Tibial artery (tissue), 4 donors: ENCODE data around the gene ETNK2.

Experiments
- DNase-seq, 2 donors: peaks; one replicate each; pipeline ENCODE4 v3.0.0-alpha.2; 2019
- H3K27ac ChIP-seq, 2 donors: fragments of 200-600 bp; sonication (generic) in 1 of 2; 1 replicate in 1 of 2; 2 replicates in 1 of 2; pipeline ENCODE4 v1.5.1; 2018 to 2019; ENCODE audit warnings: mild to moderate bottlenecking in 1 of 2
- H3K27me3 ChIP-seq, 2 donors: fragments of 200-600 bp; sonication (generic) in 1 of 2; one replicate each; pipeline versions ENCODE4 v1.5.1 to v1.6.0; 2016 to 2019
- H3K36me3 ChIP-seq, 3 donors: fragments of 200-600 bp; sonication (generic) in 2 of 3; one replicate each; pipeline ENCODE4 v1.5.1; 2016 to 2019; ENCODE audit warnings: mild to moderate bottlenecking in 2 of 3
- H3K4me1 ChIP-seq, 4 donors: fragments of 200-600 bp; sonication (generic) in 2 of 4; 1 replicate in 3 of 4; 2 replicates in 1 of 4; pipeline ENCODE4 v1.5.1; 2016 to 2019
- H3K4me3 ChIP-seq, 2 donors: fragments of 200-600 bp; sonication (generic) in 1 of 2; 1 replicate in 1 of 2; 2 replicates in 1 of 2; pipeline ENCODE4 v1.5.1; 2018 to 2019; ENCODE audit warnings: mild to moderate bottlenecking in 2 of 2
- H3K9me3 ChIP-seq, 3 donors: fragments of 200-600 bp; sonication (generic) in 1 of 3; one replicate each; pipeline ENCODE4 v1.5.1; 2016 to 2019
- CTCF ChIP-seq, 2 experiments: fragments of 200-600 bp in 1 of 2; fragments of 450-650 bp in 1 of 2; IDR thresholded peaks; one replicate each; pipeline ENCODE4 v1.5.1; 2017 to 2019; ENCODE audit warnings: antibody characterized with exemption in 2 of 2, mild to moderate bottlenecking in 1 of 2, moderate library complexity in 1 of 2
- intact Hi-C: fragments of 100-400 bp; cut with DNase I; formaldehyde crosslinking; loops from one replicate; pipeline ENCODE4 v1.15.0; 2023; ENCODE audit warnings: low total_unique reads

The ETNK2 gene

GRCh38 chr1:204106825-204107224 lies 45.0 kb downstream of the ETNK2 start:
- H3K4me1 ChIP-seq: peaks cover 3 to 74% (median 53%) of the 10 kb centered on the region in 4 donors

GRCh38 chr1:204105131-204105515 lies 46.7 kb downstream of the ETNK2 start:
- intact Hi-C loops: no loop called here
- Histone ChIP-seq H3K36me3 (peaks cover 0 to 4% (median 0%) of the 10 kb centered on the region in 3 donors), H3K4me1 (peaks cover 3 to 78% (median 67%) of the 10 kb centered on the region in 4 donors), H3K27me3 (no peaks in the 10 kb centered on the region), H3K27ac (peak overlapping the region; percentile 7 to 13), H3K9me3 (no peaks in the 10 kb centered on the region), H3K4me3 (no peak overlapping the region)
- DNase-seq: no peak
- no peak for TF ChIP-seq CTCF (IDR thresholded peaks at IDR 0.05)

More at GRCh38 chr1:204106825-204107224, 45.0 kb downstream of the ETNK2 start:
- intact Hi-C loops: no loop called here
- Histone ChIP-seq H3K9me3 (no peaks in the 10 kb centered on the region), H3K27me3 (no peaks in the 10 kb centered on the region), H3K36me3 (peaks cover 0 to 4% (median 0%) of the 10 kb centered on the region in 3 donors), H3K4me3 (no peak overlapping the region), H3K27ac (no peak overlapping the region)
- no peak for TF ChIP-seq CTCF (IDR thresholded peaks at IDR 0.05)
- no peak for DNase-seq

GRCh38 chr1:204104331-204105130 lies 47.3 kb downstream of the ETNK2 start:
- H3K27me3 ChIP-seq: no peaks in the 10 kb centered on the region
- TF ChIP-seq CTCF (IDR thresholded peaks at IDR 0.05): no peak
- H3K36me3 ChIP-seq: no peaks in the 10 kb centered on the region
- no peaks in the 10 kb centered on the region for H3K9me3 ChIP-seq
- H3K4me1 ChIP-seq: peaks cover 3 to 84% (median 68%) of the 10 kb centered on the region in 4 donors
- DNase-seq: no peak
- intact Hi-C loops: no loop called here
- H3K27ac ChIP-seq: peak overlapping the region; percentile 7 to 13
- H3K4me3 ChIP-seq: no peak overlapping the region

GRCh38 chr1:204103431-204103741 lies 48.5 kb downstream of the ETNK2 start:
- intact Hi-C loops: no loop called here
- H3K27ac ChIP-seq: peak overlapping the region in 1 of 2 donors; percentile 13
- peaks cover 3 to 85% (median 62%) of the 10 kb centered on the region in 4 donors for H3K4me1 ChIP-seq

GRCh38 chr1:204102739-204103430 lies 49.0 kb downstream of the ETNK2 start:
- no peak overlapping the region for H3K27ac ChIP-seq
- H3K36me3 ChIP-seq: no peaks in the 10 kb centered on the region
- peaks cover 3 to 80% (median 58%) of the 10 kb centered on the region in 4 donors for H3K4me1 ChIP-seq
- intact Hi-C loops: no loop called here
- no peak for DNase-seq
- no peak for TF ChIP-seq CTCF (IDR thresholded peaks at IDR 0.05)
- H3K9me3 ChIP-seq: no peaks in the 10 kb centered on the region
- H3K27me3 ChIP-seq: no peaks in the 10 kb centered on the region
- no peak overlapping the region for H3K4me3 ChIP-seq

More at GRCh38 chr1:204103431-204103741, 48.5 kb downstream of the ETNK2 start:
- Histone ChIP-seq H3K4me3 (no peak overlapping the region), H3K27me3 (no peaks in the 10 kb centered on the region), H3K36me3 (no peaks in the 10 kb centered on the region), H3K9me3 (no peaks in the 10 kb centered on the region)
- TF ChIP-seq CTCF (IDR thresholded peaks at IDR 0.05): no peak
- DNase-seq: no peak
